Astrocyte of the hippocampus (primary cell): Measurements from ENCODE around the gene AQP12A.
"Not testable (repeated sequence)": the region's sequence is repeated elsewhere in the genome, so short reads cannot be mapped to it uniquely, and the experiment has no call there.

ENCODE experiments used
- DNase-seq: peaks from one replicate; pipeline ENCODE4 v3.0.0; 2011; ENCODE audit warnings: low read depth, low spot score

AQP12A gene

GRCh38 chr2:240691631-240692420 lies at the start of gene AQP12A:
AQP12A (plus strand) TSS chr2:240691866; CDS start chr2:240691914, 48 bp downstream.
- DNase-seq = not testable (repeated sequence)

GRCh38 chr2:240642061-240642805 lies 49.4 kb upstream of the AQP12A start:
- DNase-seq = no peak

GRCh38 chr2:240642806-240643092 lies 48.9 kb upstream of the AQP12A start:
- DNase-seq = no peak

- DNase-seq = no peak
Measured at GRCh38 chr2:240643093-240643810, 48.4 kb upstream of the AQP12A start.

- DNase-seq = no peak
Measured at GRCh38 chr2:240643811-240644150, 47.9 kb upstream of the AQP12A start.

DNA sequence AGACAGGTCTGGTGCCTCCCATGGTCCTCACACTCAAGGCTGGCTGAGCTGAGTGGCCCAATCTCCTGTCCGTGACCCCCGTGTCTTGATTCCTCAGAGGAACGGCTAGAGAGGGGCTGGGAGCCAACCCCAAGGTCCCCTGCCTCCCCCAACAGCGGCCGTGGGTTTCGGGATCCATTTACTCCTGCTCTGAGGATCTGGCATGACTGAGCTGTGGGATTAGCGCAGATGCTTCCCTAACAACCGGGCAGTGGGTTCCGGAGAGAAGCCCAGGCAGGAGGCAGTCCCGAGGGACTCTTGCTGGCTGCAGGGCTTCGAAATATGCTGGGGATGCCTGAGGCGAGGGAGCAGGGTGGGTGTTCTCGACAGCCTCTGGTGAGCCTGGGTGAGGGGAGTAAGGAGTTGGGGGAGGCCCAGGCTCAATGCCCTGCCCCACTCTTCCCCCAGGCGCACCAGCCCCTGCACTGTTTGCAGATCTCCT lies 47.5 kb upstream of the AQP12A start:
- DNase-seq = no peak

DNA sequence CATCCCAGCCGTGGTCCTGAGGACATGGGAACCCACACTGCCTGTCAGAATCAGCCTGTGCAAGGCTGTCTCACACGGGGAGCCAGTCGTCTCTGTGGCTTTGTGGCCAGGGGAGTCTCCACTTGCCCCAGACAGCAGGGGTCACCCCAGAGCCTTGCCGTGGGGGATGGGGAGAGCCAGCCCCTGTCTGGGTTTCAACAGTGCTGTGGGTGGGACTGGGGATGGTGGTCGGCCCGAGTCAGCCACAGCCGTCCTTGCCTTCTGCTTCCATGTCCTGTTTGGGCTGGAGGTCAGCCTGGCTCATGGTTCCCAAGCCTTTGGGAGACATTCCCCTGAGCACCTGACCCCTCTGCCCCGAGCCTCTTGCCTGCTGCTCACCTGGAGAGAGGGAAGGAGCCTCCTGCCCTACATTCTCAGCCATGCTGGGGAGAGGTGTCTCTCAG lies 46.8 kb upstream of the AQP12A start:
- no peak for DNase-seq

- DNase-seq = no peak
Measured at GRCh38 chr2:240645346-240645745, 46.3 kb upstream of the AQP12A start.

- DNase-seq = no peak
Measured at GRCh38 chr2:240645801-240646175, 45.9 kb upstream of the AQP12A start.

DNA sequence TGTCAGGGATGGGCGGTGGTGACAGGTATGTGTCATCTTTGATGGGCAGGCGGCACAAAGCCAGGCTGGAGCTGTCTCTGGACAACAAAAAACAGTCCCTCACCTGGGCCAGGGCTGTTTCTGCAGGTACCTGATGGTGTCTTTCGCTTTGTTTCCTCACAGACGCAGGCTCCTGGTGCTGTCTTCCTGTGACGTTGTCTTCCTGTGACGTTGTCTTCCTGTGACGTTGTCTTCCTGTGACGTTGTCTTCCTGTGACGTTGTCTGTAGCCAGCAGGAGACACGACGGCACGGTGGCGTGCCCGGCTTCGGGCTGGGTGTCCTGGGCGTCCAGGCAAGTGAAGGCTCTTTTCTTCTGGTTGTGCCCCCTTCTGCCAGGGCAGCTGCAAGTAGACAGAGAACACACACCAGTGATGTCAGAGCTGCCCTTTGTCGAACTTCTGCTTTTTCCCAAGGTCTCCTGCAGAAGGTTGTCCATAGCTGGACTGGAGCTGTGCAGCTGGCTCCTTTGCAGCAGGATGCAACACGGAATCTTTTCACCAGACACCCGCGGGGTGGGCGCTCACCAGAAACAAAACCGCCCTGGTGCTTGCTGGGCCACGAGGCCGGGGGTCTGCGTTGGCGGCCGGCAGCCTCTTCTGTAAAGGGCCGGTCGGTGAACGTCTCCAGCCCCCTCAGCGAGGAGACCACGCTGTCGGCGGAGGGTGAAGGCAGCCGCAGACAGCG lies 45.3 kb upstream of the AQP12A start:
- no peak for DNase-seq

GRCh38 chr2:240646900-240647502 lies 44.7 kb upstream of the AQP12A start:
- no peak for DNase-seq

DNA sequence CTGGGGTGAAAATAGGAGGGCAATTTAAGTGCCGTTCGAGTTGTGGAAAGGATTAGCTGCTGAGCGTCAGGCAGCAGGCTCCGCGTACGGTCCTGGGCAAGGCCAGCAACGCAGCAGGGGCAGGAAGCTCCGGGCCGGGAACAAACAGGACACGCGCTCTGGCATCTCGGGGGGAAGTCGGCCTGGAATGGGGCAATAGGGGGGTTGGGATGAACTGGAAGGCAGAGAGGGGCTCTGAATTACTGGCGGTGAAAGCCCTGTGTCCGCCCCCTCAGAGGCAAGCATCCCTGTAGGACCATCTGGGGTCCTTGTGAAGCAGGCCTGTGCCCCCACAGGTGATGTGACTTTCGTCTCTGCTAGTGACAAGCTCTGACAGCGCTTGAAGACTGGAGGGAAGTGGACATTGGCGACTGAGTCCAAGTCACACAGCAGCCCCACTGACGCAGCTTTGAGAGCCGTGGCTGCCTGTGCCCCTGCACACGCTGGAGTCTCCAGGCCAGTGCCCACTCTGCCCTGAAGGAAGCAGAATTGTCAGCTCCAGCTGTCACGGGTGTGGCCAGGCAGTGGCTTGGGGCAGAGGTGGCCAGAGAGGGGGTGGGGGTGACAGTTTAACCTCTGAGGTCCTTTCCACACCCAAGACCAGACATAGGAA lies 44.0 kb upstream of the AQP12A start:
- no peak for DNase-seq

DNA sequence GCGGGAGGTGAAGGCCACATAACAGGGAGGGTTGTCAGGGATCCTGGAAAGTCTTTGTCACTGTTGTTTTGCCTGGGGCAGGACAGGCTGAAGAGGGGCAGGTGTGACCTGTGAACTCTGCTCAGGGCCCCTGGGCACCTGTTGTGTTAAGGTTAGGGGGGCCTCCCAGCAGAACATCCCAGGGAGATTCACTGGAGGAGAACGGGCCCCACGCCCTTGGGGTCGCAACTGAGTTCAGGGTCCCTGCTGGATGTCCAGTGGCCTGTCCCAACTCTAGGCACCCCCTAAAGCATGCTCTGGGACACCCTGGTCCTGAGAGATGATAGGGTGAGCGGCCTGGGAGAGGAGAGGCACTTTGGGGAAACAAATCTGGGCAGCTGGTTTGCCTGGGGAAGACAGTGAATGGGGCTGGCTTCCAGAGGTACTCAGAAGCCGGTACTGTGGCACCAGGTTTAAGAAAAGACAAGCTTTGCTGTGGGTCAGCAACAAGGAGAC lies 43.5 kb upstream of the AQP12A start:
- DNase-seq = no peak

- DNase-seq = no peak
Measured at GRCh38 chr2:240648650-240649275, 42.9 kb upstream of the AQP12A start.

GRCh38 chr2:240649331-240649730 lies 42.3 kb upstream of the AQP12A start:
- DNase-seq = no peak

GRCh38 chr2:240650254-240650965 lies 41.3 kb upstream of the AQP12A start:
- no peak for DNase-seq

GRCh38 chr2:240651185-240651584 lies 40.5 kb upstream of the AQP12A start:
- no peak for DNase-seq

GRCh38 chr2:240655931-240656886 lies 35.5 kb upstream of the AQP12A start:
- peak; percentile 20 for DNase-seq
